OCI-LY3 (cell line): ENCODE measurements around the gene WFDC2.

Source experiments
- EZH2phosphoT487 ChIP-seq: fragments of 200-600 bp; shearing (Covaris generic); IDR thresholded peaks from 2 replicates; pipeline ENCODE4 v1.6.1; 2018; ENCODE audit warnings: antibody characterized with exemption, mixed run types, low read depth
- TF ChIP-seq, protein P1 (sequence below): fragments of 200-600, 300-600 bp; sonication (generic); IDR thresholded peaks from 2 replicates; pipeline ENCODE4 v1.5.1; 2014; ENCODE audit warnings: antibody characterized with exemption, low read length, low read depth

- TF ChIP-seq, protein P1, sequence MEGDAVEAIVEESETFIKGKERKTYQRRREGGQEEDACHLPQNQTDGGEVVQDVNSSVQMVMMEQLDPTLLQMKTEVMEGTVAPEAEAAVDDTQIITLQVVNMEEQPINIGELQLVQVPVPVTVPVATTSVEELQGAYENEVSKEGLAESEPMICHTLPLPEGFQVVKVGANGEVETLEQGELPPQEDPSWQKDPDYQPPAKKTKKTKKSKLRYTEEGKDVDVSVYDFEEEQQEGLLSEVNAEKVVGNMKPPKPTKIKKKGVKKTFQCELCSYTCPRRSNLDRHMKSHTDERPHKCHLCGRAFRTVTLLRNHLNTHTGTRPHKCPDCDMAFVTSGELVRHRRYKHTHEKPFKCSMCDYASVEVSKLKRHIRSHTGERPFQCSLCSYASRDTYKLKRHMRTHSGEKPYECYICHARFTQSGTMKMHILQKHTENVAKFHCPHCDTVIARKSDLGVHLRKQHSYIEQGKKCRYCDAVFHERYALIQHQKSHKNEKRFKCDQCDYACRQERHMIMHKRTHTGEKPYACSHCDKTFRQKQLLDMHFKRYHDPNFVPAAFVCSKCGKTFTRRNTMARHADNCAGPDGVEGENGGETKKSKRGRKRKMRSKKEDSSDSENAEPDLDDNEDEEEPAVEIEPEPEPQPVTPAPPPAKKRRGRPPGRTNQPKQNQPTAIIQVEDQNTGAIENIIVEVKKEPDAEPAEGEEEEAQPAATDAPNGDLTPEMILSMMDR, result no peak
- TF ChIP-seq EZH2phosphoT487, result no peak
Measured at GRCh38 chr20:45485388-45485787, 15.8 kb downstream of the WFDC2 start.
